ENCODE measurements around the gene CENPF.
"Not testable (repeated sequence)": the region's sequence is repeated elsewhere in the genome, so short reads cannot be mapped to it uniquely, and the experiment has no call there.

The CENPF gene

DNA sequence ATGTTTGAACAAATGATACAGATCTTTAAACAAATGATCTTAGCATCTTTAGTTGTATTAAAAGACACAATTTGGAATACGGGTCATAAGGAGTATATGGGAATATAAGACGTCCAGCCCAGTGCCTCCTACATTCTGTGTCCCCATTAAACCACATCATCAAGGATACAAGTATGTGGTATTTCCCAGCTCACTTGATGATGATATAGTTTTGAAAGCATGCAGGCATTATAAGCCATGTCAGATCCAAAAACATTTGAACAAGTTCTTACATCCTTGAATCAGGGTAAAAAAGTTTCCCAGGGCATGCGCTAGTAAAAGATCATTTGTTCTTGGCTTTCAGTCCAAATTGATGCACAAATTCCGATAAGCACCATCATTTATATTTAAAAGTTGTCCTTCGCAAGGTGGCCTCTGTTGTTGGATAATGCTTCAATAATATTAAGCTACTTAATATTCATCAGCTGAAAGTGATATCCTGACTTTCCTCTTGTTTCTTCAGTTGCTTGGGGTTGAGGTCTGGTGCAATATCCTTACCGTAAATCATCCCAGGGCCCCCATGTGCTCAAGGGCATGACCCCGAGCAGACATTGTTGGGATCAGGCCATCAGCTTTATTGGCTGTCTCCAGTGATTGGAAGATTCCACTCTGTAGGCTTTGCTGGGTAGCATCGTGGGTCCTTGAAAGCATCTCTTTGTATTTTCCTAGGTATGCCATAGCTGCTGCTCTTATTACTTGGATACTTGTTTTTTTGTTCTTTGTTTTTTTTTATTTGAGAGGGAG lies 61.8 kb downstream of the CENPF start:
- DNase-seq = no peak

DNA sequence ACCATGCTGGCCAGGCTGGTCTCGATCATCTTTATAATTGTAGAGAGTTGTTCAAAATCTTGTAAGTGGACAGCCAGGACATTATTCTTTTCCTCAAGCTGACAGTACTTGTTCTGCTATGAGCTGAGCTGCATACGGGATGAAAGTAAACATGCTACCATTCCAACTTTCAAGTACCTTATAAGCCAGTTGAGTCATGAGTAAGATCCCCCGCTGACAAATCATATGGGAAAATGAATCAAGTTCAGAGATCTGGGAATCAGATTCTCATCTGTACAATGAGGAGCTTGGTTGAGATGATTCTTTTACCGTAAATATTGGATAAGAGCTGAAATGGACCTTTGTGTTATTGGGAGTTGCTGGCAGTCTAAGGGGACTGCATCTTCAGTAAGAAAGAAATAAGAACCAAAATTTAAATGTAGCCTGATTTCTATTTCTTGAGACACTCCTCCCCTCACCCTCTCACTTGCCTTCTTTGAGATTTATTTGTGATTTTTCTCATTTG lies 62.7 kb downstream of the CENPF start:
- DNase-seq = no peak

DNA sequence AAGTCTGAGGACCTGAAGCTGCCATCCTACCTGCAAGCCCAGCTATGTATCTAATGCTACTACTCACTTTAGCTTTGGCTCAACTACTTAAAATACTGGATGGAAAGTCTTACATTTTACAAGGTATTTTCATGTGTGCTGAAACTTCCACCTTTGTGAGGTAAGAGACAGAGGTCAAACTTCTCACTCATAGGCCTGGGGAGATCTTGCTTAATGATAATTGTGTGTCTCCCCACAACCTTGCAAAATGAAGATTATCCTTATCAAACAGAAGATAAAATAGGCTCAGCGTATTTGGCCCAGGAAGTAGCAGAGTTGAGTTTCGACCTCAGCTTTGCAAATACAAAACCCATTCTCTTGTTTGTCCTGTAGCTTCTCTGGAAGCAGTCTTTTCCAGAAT lies 63.7 kb downstream of the CENPF start:
- DNase-seq = no peak

- no peak for DNase-seq
Measured at GRCh38 chr1:214670098-214670497, 67.1 kb downstream of the CENPF start.

DNA sequence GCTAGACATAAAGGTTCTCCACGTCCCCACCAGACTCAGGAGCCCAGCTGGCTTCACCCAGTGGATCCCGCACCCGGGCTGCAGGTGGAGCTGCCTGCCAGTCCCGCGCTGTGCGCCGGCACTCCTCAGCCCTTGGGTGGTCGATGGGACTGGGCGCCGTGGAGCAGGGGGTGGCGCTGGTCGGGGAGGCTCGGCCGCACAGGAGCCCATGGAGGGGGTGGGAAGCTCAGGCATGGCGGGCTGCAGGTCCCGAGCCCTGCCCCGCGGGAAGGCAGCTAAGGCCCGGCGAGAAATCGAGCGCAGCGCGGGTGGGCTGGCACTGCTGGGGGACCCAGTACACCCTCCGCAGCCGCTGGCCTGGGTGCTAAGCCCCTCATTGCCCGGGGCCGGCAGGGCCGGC lies 70.0 kb downstream of the CENPF start:
- not testable (repeated sequence) for DNase-seq

GRCh38 chr1:214673576-214673975 lies 70.6 kb downstream of the CENPF start:
- DNase-seq = no peak

- not testable (repeated sequence) for DNase-seq
Measured at GRCh38 chr1:214675524-214675923, 72.5 kb downstream of the CENPF start.

- DNase-seq = no peak
Measured at GRCh38 chr1:214676747-214677146, 73.8 kb downstream of the CENPF start.

DNA sequence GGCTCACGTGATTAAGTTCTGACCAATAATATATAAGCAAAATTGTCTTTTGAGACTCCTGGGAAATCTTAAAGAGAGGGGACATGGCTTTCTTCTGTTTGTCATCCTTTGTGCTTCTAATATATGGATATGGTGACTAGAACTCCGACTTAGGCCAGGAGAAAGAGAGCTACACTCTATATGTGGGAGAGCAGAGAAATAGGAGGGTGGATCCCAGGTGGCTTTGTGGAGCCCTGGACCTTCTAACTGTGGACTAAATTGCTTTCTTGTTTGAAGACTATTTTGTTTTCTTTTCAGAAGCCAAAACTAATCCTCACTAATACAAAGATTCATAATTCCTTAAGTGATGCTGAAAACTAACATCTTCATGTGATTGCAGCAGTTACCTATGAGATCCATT lies 75.0 kb downstream of the CENPF start:
- no peak for DNase-seq

DNA sequence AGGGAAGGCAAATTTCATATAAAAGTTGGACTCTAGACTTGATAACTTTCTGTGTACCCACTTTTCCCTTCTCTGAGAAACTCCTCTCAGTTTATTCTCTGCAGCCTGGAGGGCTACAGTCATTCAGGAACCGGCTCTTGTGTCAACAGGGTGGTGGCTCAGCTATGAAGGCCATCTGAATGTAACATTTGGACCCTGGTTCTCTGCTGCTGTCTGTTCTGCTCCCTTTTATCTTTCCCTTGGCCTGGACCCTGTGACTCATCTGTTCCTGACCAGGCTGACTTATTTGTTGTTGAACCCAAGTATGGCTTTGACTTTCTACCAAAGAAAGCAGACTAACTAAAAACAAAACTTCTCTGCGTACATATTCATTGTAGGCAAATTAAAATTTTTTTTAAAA lies 75.4 kb downstream of the CENPF start:
- no peak for DNase-seq

DNA sequence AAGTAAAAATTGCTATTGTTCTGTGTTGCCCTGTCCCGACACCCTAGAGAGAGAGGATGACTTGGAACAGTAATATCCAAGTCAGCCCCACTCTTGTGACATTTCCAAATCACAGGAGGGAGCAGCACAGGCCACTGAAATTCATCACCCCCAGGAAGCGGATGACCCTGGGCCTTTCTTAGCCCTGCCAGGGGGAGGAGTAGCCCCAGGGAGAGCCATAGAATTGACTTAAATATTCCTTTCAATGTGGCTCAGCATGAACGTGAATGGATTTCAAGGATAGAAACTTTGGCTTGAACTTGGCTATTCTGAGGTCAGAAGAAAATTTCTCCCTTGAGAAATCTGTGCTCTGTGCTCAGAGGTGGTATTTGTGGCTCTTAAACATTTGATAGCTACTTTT lies 80.6 kb downstream of the CENPF start:
- DNase-seq = no peak

DNA sequence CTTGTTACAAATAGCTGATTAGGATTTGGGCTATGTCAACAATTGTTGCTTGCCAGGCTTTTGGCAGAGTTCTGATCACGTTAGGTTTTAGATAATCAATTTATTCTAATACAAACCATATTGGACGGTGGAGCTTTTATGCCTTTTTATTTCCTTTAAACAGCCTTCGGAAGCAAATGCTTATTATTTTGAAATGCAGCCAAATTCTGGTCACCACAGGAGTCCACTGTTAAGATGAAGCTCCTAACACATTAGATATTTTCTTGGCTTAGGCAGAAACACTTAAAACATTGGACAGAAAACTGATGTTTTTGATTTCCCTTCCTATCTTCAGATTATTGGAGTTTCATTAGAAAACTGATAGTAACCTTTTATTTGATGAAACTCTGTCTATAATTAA lies 82.9 kb downstream of the CENPF start:
- no peak for DNase-seq

- DNase-seq = no peak
Measured at GRCh38 chr1:214686497-214686896, 83.5 kb downstream of the CENPF start.

- no peak for DNase-seq
Measured at GRCh38 chr1:214688891-214689290, 85.9 kb downstream of the CENPF start.

DNA sequence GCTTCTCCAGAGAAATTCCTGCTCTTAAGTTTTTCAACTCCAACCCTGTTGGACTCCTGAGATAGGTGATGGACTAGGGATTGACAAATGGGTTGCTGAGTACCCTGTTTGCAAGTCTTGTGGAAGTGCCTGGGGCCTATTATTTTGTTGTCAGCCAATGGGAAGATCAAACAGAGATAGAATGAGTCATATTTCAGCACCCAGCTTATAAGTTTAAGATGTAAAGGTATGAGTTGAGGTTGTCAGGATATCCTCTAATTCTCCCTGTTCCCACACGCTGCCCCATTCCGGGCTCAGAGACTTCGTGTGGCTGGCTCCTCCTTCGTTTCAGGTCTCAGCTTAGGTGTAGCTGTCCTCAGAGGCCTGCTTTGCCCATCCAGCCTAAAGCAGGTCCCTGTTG lies 91.8 kb downstream of the CENPF start:
- no peak for DNase-seq

DNA sequence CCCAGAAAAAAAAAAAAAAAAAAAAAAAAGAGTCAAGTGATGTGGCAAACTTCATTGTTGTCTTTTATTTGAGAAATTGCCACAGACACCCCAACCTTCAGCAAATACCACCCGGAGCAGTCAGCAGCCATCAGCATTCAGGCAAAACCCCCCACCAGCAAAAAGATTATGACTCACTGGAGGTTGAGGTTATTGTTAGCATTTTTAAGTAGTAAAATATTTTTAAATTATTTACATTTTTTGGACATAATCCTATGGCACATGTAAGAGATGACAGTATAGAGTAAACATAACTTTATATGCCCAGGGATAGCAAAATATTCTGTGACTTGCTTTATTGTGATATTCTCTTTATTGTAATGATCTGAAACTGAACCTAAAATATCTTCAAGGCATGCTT lies 95.6 kb downstream of the CENPF start:
- DNase-seq = no peak

DNA sequence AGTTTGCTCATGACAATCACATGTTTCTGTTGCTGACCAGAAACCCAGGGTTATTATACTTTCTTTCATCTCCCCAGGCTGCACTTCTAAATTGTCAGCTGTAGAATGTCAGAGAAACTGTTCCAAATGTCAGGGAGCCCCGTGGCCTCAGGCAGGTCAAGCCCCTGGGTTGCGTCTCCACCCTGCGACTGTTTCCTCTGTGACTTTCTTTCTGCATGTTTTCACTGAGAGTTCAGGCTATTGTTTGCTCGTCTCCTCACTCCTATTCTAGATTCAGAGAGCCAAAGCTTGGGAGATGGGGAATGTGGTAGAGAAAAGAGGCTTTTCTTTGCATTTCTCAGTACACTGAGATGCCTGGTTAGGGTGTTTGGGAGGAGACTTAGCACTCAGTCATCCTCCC lies 97.4 kb downstream of the CENPF start:
- DNase-seq = no peak

DNA sequence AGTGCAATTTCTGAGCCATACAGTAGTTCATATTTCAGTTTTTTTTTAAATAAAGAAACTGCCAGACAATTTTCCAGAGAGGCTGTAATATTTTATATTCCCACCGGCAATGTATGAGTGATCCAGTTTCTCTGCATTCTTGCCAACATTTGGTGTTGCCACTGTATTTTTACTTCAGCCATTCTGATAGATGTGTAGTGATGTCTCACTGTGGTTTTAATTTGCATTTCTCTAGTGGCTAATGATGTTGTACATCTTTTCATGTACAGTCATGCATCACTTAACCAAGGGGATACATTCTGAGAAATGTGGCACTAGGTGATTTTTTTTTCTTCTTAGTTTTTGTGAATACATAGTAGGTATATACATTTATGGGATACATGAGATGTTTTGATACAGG lies 99.6 kb downstream of the CENPF start:
- DNase-seq = no peak

DNA sequence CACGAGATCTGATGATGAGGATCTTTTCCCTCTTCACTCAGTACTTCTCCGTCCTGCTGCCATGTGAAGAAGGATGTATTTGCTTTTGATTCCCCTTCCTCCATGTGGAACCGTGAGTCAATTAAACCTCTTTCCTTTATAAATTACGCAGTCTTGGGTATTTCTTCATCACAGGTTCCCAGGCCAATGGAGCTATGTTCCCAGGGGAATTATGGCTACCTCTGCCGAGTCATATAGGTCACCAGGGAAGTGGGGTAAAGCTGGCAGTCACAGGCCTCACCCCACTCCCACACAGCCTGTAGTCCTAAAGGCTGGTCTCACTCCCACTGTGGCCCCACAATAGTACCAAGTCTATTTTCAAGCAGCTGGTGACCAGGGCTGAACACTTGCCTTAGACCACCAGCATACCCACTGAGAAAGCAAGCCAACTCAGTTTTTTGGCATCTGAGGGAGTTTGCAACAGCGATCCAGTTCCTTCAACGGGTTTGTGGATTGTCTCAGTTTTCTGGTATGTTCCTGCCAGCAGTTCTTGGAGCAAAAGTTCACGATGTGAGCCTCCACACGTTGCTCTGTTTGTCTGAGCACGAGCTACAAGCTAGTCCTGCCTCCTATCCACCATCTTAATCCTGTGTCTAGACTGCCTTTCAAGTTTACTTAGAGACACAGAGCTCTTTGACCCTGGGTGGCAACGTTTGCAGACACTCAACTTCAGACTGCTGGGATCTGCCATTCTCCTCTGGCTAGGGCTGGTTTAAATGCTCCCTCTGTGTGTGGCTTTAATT lies 104.5 kb downstream of the CENPF start:
- no peak for DNase-seq

- DNase-seq = no peak
Measured at GRCh38 chr1:214708321-214708955, 105.4 kb downstream of the CENPF start.

- no peak for DNase-seq
Measured at GRCh38 chr1:214709241-214709640, 106.2 kb downstream of the CENPF start.

DNA sequence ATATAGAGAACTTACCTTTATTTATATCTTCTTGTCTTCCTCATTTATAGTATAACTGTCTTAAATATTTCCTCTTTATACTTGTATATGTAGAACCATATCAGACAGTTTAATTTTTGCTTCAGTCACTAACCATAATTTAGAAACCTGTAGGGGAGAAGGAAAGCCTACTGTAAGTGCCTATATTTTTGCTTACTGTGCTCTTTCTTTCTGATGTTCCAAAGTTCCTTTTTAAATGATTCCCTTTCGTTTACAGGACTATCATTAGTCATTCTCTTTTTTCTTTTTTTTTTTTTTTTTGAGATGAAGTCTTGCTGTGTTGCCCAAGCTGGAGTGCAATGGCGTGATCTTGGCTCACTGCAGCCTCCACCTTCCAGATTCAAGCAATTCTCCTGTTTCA lies 109.7 kb downstream of the CENPF start:
- DNase-seq = no peak
